ENCODE results near the gene ALDH4A1.

GRCh38 chr1:18868801-18869424 lies 33.4 kb downstream of the ALDH4A1 start:
- TF ChIP-seq CTCF (IDR thresholded peaks at IDR 0.05) (no peak), POLR2A (IDR thresholded peaks at IDR 0.05) (no peak)

All from ovary (tissue), 3 donors.